GM06990 (cell line): ENCODE data around the gene MMGT1.

Experiments used
- DNase-seq: peaks from one replicate; pipeline ENCODE4 v3.0.0-alpha.2; 2011; ENCODE audit not compliant: insufficient read length; ENCODE audit errors: extremely low read depth
- H3K27me3 ChIP-seq: replicated peaks from 2 replicates; pipeline ENCODE4 v1.6.0; 2011; ENCODE audit warnings: low read length; ENCODE audit not compliant: control insufficient read depth, insufficient read depth
- H3K36me3 ChIP-seq: 2 replicates; pipeline ENCODE4 v1.5.1; 2011; ENCODE audit warnings: low read length; ENCODE audit not compliant: control insufficient read depth, insufficient read depth
- H3K4me3 ChIP-seq: replicated peaks from 2 replicates; pipeline ENCODE4 v1.5.1; 2011; ENCODE audit warnings: low read depth, mild to moderate bottlenecking, control low read depth, low read length
- TF ChIP-seq, protein P1 (sequence below): IDR thresholded peaks from 2 replicates; pipeline ENCODE4 v1.5.1; 2011; ENCODE audit warnings: low read length, control low read depth, mild to moderate bottlenecking, inconsistent platforms; ENCODE audit not compliant: insufficient read depth, poor library complexity, severe bottlenecking

Gene MMGT1

GRCh38 chrX:136015016-136015415 lies 41.2 kb upstream of the MMGT1 start:
- Histone ChIP-seq H3K4me3 (no peak overlapping the region), H3K36me3 (no peaks in the 10 kb centered on the region), H3K27me3 (no peaks in the 10 kb centered on the region)
- TF ChIP-seq, protein P1, sequence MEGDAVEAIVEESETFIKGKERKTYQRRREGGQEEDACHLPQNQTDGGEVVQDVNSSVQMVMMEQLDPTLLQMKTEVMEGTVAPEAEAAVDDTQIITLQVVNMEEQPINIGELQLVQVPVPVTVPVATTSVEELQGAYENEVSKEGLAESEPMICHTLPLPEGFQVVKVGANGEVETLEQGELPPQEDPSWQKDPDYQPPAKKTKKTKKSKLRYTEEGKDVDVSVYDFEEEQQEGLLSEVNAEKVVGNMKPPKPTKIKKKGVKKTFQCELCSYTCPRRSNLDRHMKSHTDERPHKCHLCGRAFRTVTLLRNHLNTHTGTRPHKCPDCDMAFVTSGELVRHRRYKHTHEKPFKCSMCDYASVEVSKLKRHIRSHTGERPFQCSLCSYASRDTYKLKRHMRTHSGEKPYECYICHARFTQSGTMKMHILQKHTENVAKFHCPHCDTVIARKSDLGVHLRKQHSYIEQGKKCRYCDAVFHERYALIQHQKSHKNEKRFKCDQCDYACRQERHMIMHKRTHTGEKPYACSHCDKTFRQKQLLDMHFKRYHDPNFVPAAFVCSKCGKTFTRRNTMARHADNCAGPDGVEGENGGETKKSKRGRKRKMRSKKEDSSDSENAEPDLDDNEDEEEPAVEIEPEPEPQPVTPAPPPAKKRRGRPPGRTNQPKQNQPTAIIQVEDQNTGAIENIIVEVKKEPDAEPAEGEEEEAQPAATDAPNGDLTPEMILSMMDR, result no peak
- no peak for DNase-seq

- H3K4me3 ChIP-seq, result no peak overlapping the region
- no peak for DNase-seq
- H3K27me3 ChIP-seq, result no peaks in the 10 kb centered on the region
- H3K36me3 ChIP-seq, result no peaks in the 10 kb centered on the region
- TF ChIP-seq, protein P1, result no peak
These were observed 14.5 kb upstream of the MMGT1 start for GRCh38 chrX:135988245-135988644.

DNA sequence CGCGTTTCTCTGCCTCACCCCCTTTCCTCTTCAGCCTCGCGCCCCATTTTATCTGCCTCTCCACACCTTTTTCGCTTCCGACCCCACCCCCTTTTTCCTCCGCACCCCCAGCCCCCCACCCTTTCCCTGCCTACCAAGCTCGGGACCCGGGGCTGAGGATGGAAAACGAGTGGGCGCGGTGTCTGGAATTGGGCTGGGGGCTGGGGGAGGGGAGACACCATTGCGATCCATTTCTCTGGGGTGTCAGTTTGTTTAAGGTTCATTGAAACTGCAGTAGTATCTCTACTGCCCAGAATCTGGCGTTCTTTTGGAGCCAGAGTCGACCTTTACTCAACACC lies 12.2 kb upstream of the MMGT1 start:
- Histone ChIP-seq H3K4me3 (peak overlapping the region; percentile 79), H3K27me3 (no peaks in the 10 kb centered on the region), H3K36me3 (no peaks in the 10 kb centered on the region)
- no peak for DNase-seq
- TF ChIP-seq, protein P1, result no peak

- DNase-seq, result peak; percentile 76
- Histone ChIP-seq H3K36me3 (no peaks in the 10 kb centered on the region), H3K27me3 (no peaks in the 10 kb centered on the region), H3K4me3 (peak within 1 kb of the TSS; percentile 79)
- TF ChIP-seq, protein P1, result no peak
These were observed 11.6 kb upstream of the MMGT1 start, which contains the start of gene SLC9A6 for GRCh38 chrX:135985157-135985972. TSS of gene SLC9A6 (plus strand) at chrX:135985435. CDS start at chrX:135985659, 224 bp downstream.

- H3K36me3 ChIP-seq, result no peaks in the 10 kb centered on the region
- no peak for DNase-seq
- H3K27me3 ChIP-seq, result no peaks in the 10 kb centered on the region
- peak overlapping the region; percentile 79 for H3K4me3 ChIP-seq
- TF ChIP-seq, protein P1, result no peak
These were observed 11.0 kb upstream of the MMGT1 start for GRCh38 chrX:135984791-135985156.
